Ascending aorta (tissue), 2 donors: ENCODE results near the gene TMPRSS5. TPM values are rescaled to one million over a fixed set of nuclear protein-coding genes. Genes with fewer than 3 reads are reported as not detected.
"Not testable (repeated sequence)": the region's sequence is repeated elsewhere in the genome, so short reads cannot be mapped to it uniquely, and the experiment has no call there.

ENCODE experiments used
- DNase-seq, 2 donors: peaks; one replicate each; pipeline ENCODE4 v3.0.0-alpha.2; 2019; ENCODE audit warnings: low spot score in 2 of 2
- H3K27ac ChIP-seq, 2 donors: fragments of 200-600 bp; sonication (generic); one replicate each; pipeline ENCODE4 v1.5.1; 2016 to 2017; ENCODE audit warnings: mild to moderate bottlenecking in 1 of 2
- H3K27me3 ChIP-seq: fragments of 200-600 bp; sonication (generic); one replicate; pipeline ENCODE4 v1.5.1; 2017
- H3K36me3 ChIP-seq, 2 donors: fragments of 200-600 bp; sonication (generic); one replicate each; pipeline ENCODE4 v1.5.1; 2016
- H3K4me1 ChIP-seq, 2 donors: fragments of 200-600 bp; sonication (generic); one replicate each; pipeline ENCODE4 v1.5.1; 2016 to 2017; ENCODE audit warnings: mild to moderate bottlenecking in 1 of 2
- H3K4me3 ChIP-seq, 2 donors: fragments of 200-600 bp; sonication (generic); one replicate each; pipeline ENCODE4 v1.5.1; 2016 to 2017; ENCODE audit warnings: mild to moderate bottlenecking in 1 of 2
- H3K9me3 ChIP-seq, 2 donors: fragments of 200-600 bp; sonication (generic); one replicate each; pipeline ENCODE4 v1.5.1; 2016
- CTCF ChIP-seq, 3 experiments: fragments of 200-600 bp in 2 of 3; fragments of 450-650 bp in 1 of 3; sonication (generic) in 2 of 3; IDR thresholded peaks; one replicate each; pipeline ENCODE4 v1.5.1; 2016 to 2019; ENCODE audit warnings: antibody characterized with exemption in 3 of 3, mild to moderate bottlenecking in 1 of 3, moderate library complexity in 1 of 3
- intact Hi-C: fragments of 100-400 bp; cut with DNase I; formaldehyde crosslinking; loops from one replicate; pipeline ENCODE4 v1.15.1; 2023
- total RNA-seq: library from RNA; depleted of rRNA; stranded (reverse); fragments of >200 nt; gene quantifications from one replicate; pipeline ENCODE4 v1.1.0, GENCODE V29; 2016

TMPRSS5 gene
- total RNA-seq, 1 donor from 2014 or later: not detected

GRCh38 chr11:113723787-113724186, 17.7 kb upstream of the TMPRSS5 start:
- no peaks in the 10 kb centered on the region for H3K36me3 ChIP-seq
- no peak overlapping the region for H3K27ac ChIP-seq
- intact Hi-C loops: loop anchor here (10.0 kb wide), 1 partner anchor 279 kb away; no protein-coding TSS in a partner anchor
- TF ChIP-seq CTCF (IDR thresholded peaks at IDR 0.05): no peak
- H3K4me3 ChIP-seq: no peak overlapping the region
- DNase-seq: no peak
- H3K4me1 ChIP-seq: no peaks in the 10 kb centered on the region
- no peaks in the 10 kb centered on the region for H3K27me3 ChIP-seq
- no peaks in the 10 kb centered on the region for H3K9me3 ChIP-seq

- Histone ChIP-seq H3K27me3 (no peaks in the 10 kb centered on the region), H3K27ac (no peak overlapping the region), H3K4me1 (no peaks in the 10 kb centered on the region), H3K36me3 (no peaks in the 10 kb centered on the region), H3K9me3 (no peaks in the 10 kb centered on the region), H3K4me3 (no peak overlapping the region)
- no peak for DNase-seq
- intact Hi-C loops: loop anchor here (10.0 kb wide), 1 partner anchor 278 kb away; no protein-coding TSS in a partner anchor
- no peak for TF ChIP-seq CTCF (IDR thresholded peaks at IDR 0.05)
Measured at GRCh38 chr11:113722934-113723333, 16.8 kb upstream of the TMPRSS5 start.

- H3K9me3 ChIP-seq: no peaks in the 10 kb centered on the region
- no peak for TF ChIP-seq CTCF (IDR thresholded peaks at IDR 0.05)
- H3K4me3 ChIP-seq: no peak overlapping the region
- no peaks in the 10 kb centered on the region for H3K27me3 ChIP-seq
- intact Hi-C loops: loop anchor here (10.0 kb wide), 1 partner anchor 277 kb away; no protein-coding TSS in a partner anchor
- H3K27ac ChIP-seq: no peak overlapping the region
- DNase-seq: no peak
- no peaks in the 10 kb centered on the region for H3K4me1 ChIP-seq
- H3K36me3 ChIP-seq: no peaks in the 10 kb centered on the region
Measured at GRCh38 chr11:113722221-113722620, 16.1 kb upstream of the TMPRSS5 start.

- no peaks in the 10 kb centered on the region for H3K9me3 ChIP-seq
- H3K27me3 ChIP-seq: no peaks in the 10 kb centered on the region
- no peaks in the 10 kb centered on the region for H3K36me3 ChIP-seq
- H3K27ac ChIP-seq: no peak overlapping the region
- H3K4me3 ChIP-seq: no peak overlapping the region
- H3K4me1 ChIP-seq: no peaks in the 10 kb centered on the region
- TF ChIP-seq CTCF (IDR thresholded peaks at IDR 0.05): no peak
- no peak for DNase-seq
- intact Hi-C loops: loop anchor here (10.0 kb wide), 1 partner anchor 277 kb away; no protein-coding TSS in a partner anchor
Measured at GRCh38 chr11:113721462-113722066, 15.5 kb upstream of the TMPRSS5 start.

GRCh38 chr11:113720478-113720877, 14.4 kb upstream of the TMPRSS5 start:
- not testable (repeated sequence) for H3K4me3 ChIP-seq, DNase-seq, H3K9me3 ChIP-seq, H3K4me1 ChIP-seq, H3K36me3 ChIP-seq, H3K27me3 ChIP-seq, H3K27ac ChIP-seq
- intact Hi-C loops: loop anchor here (10.0 kb wide), 1 partner anchor 276 kb away; no protein-coding TSS in a partner anchor

- intact Hi-C loops: no loop called here
- Histone ChIP-seq H3K4me3 (no peak overlapping the region), H3K9me3 (no peaks in the 10 kb centered on the region), H3K4me1 (no peaks in the 10 kb centered on the region), H3K36me3 (peaks cover 0 to 8% of the 10 kb centered on the region in 2 donors), H3K27me3 (no peaks in the 10 kb centered on the region), H3K27ac (no peak overlapping the region)
- DNase-seq: no peak
- TF ChIP-seq CTCF (IDR thresholded peaks at IDR 0.05): no peak
Measured at GRCh38 chr11:113715882-113716625, 9.9 kb upstream of the TMPRSS5 start.
